HS-5 (cell line): Measurements from ENCODE around the gene CCDC91.
A peak's percentile ranks its signal among the peaks of the same experiment; 100 is the strongest.
"Not testable (repeated sequence)": the region's sequence is repeated elsewhere in the genome, so short reads cannot be mapped to it uniquely, and the experiment has no call there.

Source experiments
- DNase-seq: peaks from one replicate; pipeline ENCODE4 v3.0.0-alpha.2; 2012; ENCODE audit warnings: low read depth

Gene CCDC91

GRCh38 chr12:28459481-28459880, 269.2 kb downstream of the CCDC91 start:
- DNase-seq, result no peak

- DNase-seq, result no peak
These were observed 270.3 kb downstream of the CCDC91 start for GRCh38 chr12:28460420-28461130.

- DNase-seq, result no peak
These were observed 273.1 kb downstream of the CCDC91 start for GRCh38 chr12:28463396-28463795.

- not testable (repeated sequence) for DNase-seq
These were observed 281.5 kb downstream of the CCDC91 start for GRCh38 chr12:28471762-28472161.

GRCh38 chr12:28476206-28476605, 285.9 kb downstream of the CCDC91 start:
- not testable (repeated sequence) for DNase-seq

- DNase-seq, result not testable (repeated sequence)
These were observed 288.8 kb downstream of the CCDC91 start for GRCh38 chr12:28479097-28479496.

GRCh38 chr12:28479683-28480082, 289.4 kb downstream of the CCDC91 start:
- no peak for DNase-seq

- DNase-seq, result no peak
These were observed 293.9 kb downstream of the CCDC91 start for GRCh38 chr12:28484156-28484555.

- DNase-seq, result no peak
These were observed 296.3 kb downstream of the CCDC91 start for GRCh38 chr12:28486521-28486920.

GRCh38 chr12:28489246-28489645, 299.0 kb downstream of the CCDC91 start:
- no peak for DNase-seq

GRCh38 chr12:28497889-28498411, 307.7 kb downstream of the CCDC91 start:
- peak; percentile 30 for DNase-seq

GRCh38 chr12:28498850-28499249, 308.6 kb downstream of the CCDC91 start:
- no peak for DNase-seq

GRCh38 chr12:28500373-28501024, 310.2 kb downstream of the CCDC91 start:
- no peak for DNase-seq

- DNase-seq, result no peak
These were observed 316.0 kb downstream of the CCDC91 start for GRCh38 chr12:28506271-28506670.

- peak; percentile 15 for DNase-seq
These were observed 316.8 kb downstream of the CCDC91 start for GRCh38 chr12:28507033-28507432.

GRCh38 chr12:28507867-28508266, 317.6 kb downstream of the CCDC91 start:
- DNase-seq, result no peak

GRCh38 chr12:28512406-28512805, 322.1 kb downstream of the CCDC91 start:
- no peak for DNase-seq

GRCh38 chr12:28512876-28513275, 322.6 kb downstream of the CCDC91 start:
- no peak for DNase-seq

- DNase-seq, result no peak
These were observed 323.7 kb downstream of the CCDC91 start for GRCh38 chr12:28513983-28514382.

GRCh38 chr12:28517101-28517500, 326.8 kb downstream of the CCDC91 start:
- DNase-seq, result no peak

GRCh38 chr12:28527631-28528249, 337.5 kb downstream of the CCDC91 start:
- DNase-seq, result no peak

- DNase-seq, result peak; percentile 69
These were observed 345.0 kb downstream of the CCDC91 start for GRCh38 chr12:28535216-28535615.

GRCh38 chr12:28536088-28536487, 345.8 kb downstream of the CCDC91 start:
- DNase-seq, result peak; percentile 73
